HEK293 (cell line): ENCODE measurements around the gene REEP5.
A peak's percentile ranks its signal among the peaks of the same experiment; 100 is the strongest.

Source experiments
- PRDM10 ChIP-seq: fragments of 450-650 bp; formaldehyde crosslinking; IDR thresholded peaks from 2 replicates; pipeline ENCODE4 v1.5.1; 2016; ENCODE audit warnings: missing biosample characterization, missing genetic modification characterization
- PRDM4 ChIP-seq: fragments of 450-650 bp; formaldehyde crosslinking; IDR thresholded peaks from 2 replicates; pipeline ENCODE4 v1.5.1; 2017; ENCODE audit warnings: missing biosample characterization, missing genetic modification characterization
- SCRT2 ChIP-seq: fragments of 450-650 bp; formaldehyde crosslinking; IDR thresholded peaks from 2 replicates; pipeline ENCODE4 v1.5.1; 2016; ENCODE audit warnings: missing biosample characterization, missing genetic modification characterization
- WT1 ChIP-seq: fragments of 450-650 bp; formaldehyde crosslinking; IDR thresholded peaks from 2 replicates; pipeline ENCODE4 v1.5.1; 2016; ENCODE audit warnings: missing biosample characterization, missing genetic modification characterization
- ZBTB17 ChIP-seq: fragments of 450-650 bp; formaldehyde crosslinking; IDR thresholded peaks from 2 replicates; pipeline ENCODE4 v1.5.1; 2016; ENCODE audit warnings: missing biosample characterization, missing genetic modification characterization
- ZBTB21 ChIP-seq: fragments of 450-650 bp; formaldehyde crosslinking; IDR thresholded peaks from 2 replicates; pipeline ENCODE4 v1.5.1; 2017; ENCODE audit warnings: missing biosample characterization, missing genetic modification characterization
- ZBTB26 ChIP-seq: fragments of 450-650 bp; formaldehyde crosslinking; optimal IDR thresholded peaks from 2 replicates; pipeline ENCODE3; 2016; ENCODE audit warnings: missing biosample characterization, mild to moderate bottlenecking, missing genetic modification characterization
- ZBTB49 ChIP-seq: fragments of 450-650 bp; formaldehyde crosslinking; IDR thresholded peaks from 2 replicates; pipeline ENCODE4 v1.5.1; 2016; ENCODE audit warnings: missing biosample characterization, missing genetic modification characterization, low read depth
- ZBTB7A ChIP-seq: fragments of 450-650 bp; formaldehyde crosslinking; IDR thresholded peaks from 2 replicates; pipeline ENCODE4 v1.5.1; 2016; ENCODE audit warnings: low read depth, missing biosample characterization, missing genetic modification characterization
- ZNF24 ChIP-seq: fragments of 450-650 bp; formaldehyde crosslinking; IDR thresholded peaks from 2 replicates; pipeline ENCODE4 v1.5.1; 2016; ENCODE audit warnings: missing biosample characterization, missing genetic modification characterization
- ZNF248 ChIP-seq: fragments of 450-650 bp; formaldehyde crosslinking; IDR thresholded peaks from 2 replicates; pipeline ENCODE4 v1.5.1; 2017; ENCODE audit warnings: missing biosample characterization, missing genetic modification characterization
- ZNF302 ChIP-seq: fragments of 450-650 bp; formaldehyde crosslinking; IDR thresholded peaks from 2 replicates; pipeline ENCODE4 v1.5.1; 2016; ENCODE audit warnings: missing biosample characterization, missing genetic modification characterization, low read depth
- ZNF362 ChIP-seq: fragments of 450-650 bp; formaldehyde crosslinking; IDR thresholded peaks from 2 replicates; pipeline ENCODE4 v1.5.1; 2016; ENCODE audit warnings: missing biosample characterization, missing genetic modification characterization
- ZNF426 ChIP-seq: fragments of 450-650 bp; formaldehyde crosslinking; IDR thresholded peaks from 2 replicates; pipeline ENCODE4 v1.5.1; 2017; ENCODE audit warnings: missing biosample characterization, missing genetic modification characterization, mild to moderate bottlenecking, inconsistent platforms, moderate library complexity
- ZNF501 ChIP-seq: fragments of 450-650 bp; formaldehyde crosslinking; IDR thresholded peaks from 2 replicates; pipeline ENCODE4 v1.5.1; 2016; ENCODE audit warnings: missing biosample characterization, missing genetic modification characterization
- ZNF560 ChIP-seq: fragments of 450-650 bp; formaldehyde crosslinking; IDR thresholded peaks from 2 replicates; pipeline ENCODE4 v1.5.1; 2017; ENCODE audit warnings: missing biosample characterization, missing genetic modification characterization, borderline replicate concordance
- ZNF600 ChIP-seq: fragments of 450-650 bp; formaldehyde crosslinking; IDR thresholded peaks from 2 replicates; pipeline ENCODE4 v1.5.1; 2016; ENCODE audit warnings: missing biosample characterization, missing genetic modification characterization
- ZSCAN18 ChIP-seq: fragments of 450-650 bp; formaldehyde crosslinking; IDR thresholded peaks from 2 replicates; pipeline ENCODE4 v1.5.1; 2016; ENCODE audit warnings: missing biosample characterization, missing genetic modification characterization
- ZSCAN30 ChIP-seq: fragments of 450-650 bp; IDR thresholded peaks from 2 replicates; pipeline ENCODE4 v1.5.1; 2018; ENCODE audit warnings: missing biosample characterization, mild to moderate bottlenecking, missing genetic modification characterization, moderate library complexity

The REEP5 gene

GRCh38 chr5:112958093-112959088 lies 36.4 kb upstream of the REEP5 start (continued):
- no peak for TF ChIP-seq ZSCAN18 (tag by site-specific recombination)
- TF ChIP-seq ZNF302 (tag by site-specific recombination) = no peak
- no peak for TF ChIP-seq ZNF426 (tag by site-specific recombination)
- no peak for TF ChIP-seq ZNF248 (tag by site-specific recombination)
- TF ChIP-seq WT1 = 0 out of 2 replicates have a peak, but pooled peaks have one; percentile 9
- TF ChIP-seq ZNF600 (tag by site-specific recombination) = peak; percentile 81
- TF ChIP-seq ZBTB26 = no peak
- no peak for TF ChIP-seq SCRT2 (tag by site-specific recombination)
- TF ChIP-seq ZBTB17 (tag by site-specific recombination) = peak; percentile 78
- TF ChIP-seq ZNF362 (tag by site-specific recombination) = peak; percentile 77; the same call in 1 of the 2 replicates
- TF ChIP-seq ZNF501 (tag by site-specific recombination) = no peak
- no peak for TF ChIP-seq ZBTB49 (tag by site-specific recombination)
- TF ChIP-seq ZNF560 (tag by site-specific recombination) = no peak
- no peak for TF ChIP-seq ZNF24 (tag by site-specific recombination)
- no peak for TF ChIP-seq ZBTB21
- TF ChIP-seq PRDM10 (tag by site-specific recombination) = 0 out of 2 replicates have a peak, but pooled peaks have one; percentile 26
- no peak for TF ChIP-seq ZSCAN30 (tag by site-specific recombination)
- TF ChIP-seq PRDM4 = no peak
- no peak for TF ChIP-seq ZBTB7A
